WTC11 (cell line): Measurements from ENCODE around the gene C10orf71. TPM values are rescaled to one million over a fixed set of nuclear protein-coding genes. Genes with fewer than 3 reads are reported as not detected.

Experiments used
- ATAC-seq: fragments of 200-7000 bp; cut with Tn5 transposase; 2 replicates; pipeline ENCODE4 v1.10.0; 2021; ENCODE audit warnings: mild to moderate bottlenecking, moderate library complexity
- CTCF ChIA-PET: fragments of 300-600 bp; sonication (Branson Sonifier 250); formaldehyde crosslinking; loops from one replicate; lab custom pipeline; 2021; ENCODE audit warnings: antibody characterized with exemption; lab: Charles Lee
- POLR2A ChIA-PET: fragments of 350-600 bp; sonication (Branson Sonifier 250); formaldehyde crosslinking; loops from one replicate; lab custom pipeline; 2021; ENCODE audit warnings: antibody characterized with exemption; lab: Charles Lee
- DNase-seq: peaks from one replicate; pipeline ENCODE4 v3.0.0; 2021; ENCODE audit warnings: low spot score
- H3K27ac Mint-ChIP-seq: 2 replicates; pipeline ENCODE4 v1.8.0; 2021; ENCODE audit warnings: mixed read lengths
- H3K27me3 Mint-ChIP-seq: 2 replicates; pipeline ENCODE4 v1.8.0; 2021; ENCODE audit warnings: low read depth, mild to moderate bottlenecking, moderate library complexity, mixed read lengths
- H3K36me3 Mint-ChIP-seq: 2 replicates; pipeline ENCODE4 v1.8.0; 2021; ENCODE audit warnings: mixed read lengths
- H3K4me1 Mint-ChIP-seq: 2 replicates; pipeline ENCODE4 v1.8.0; 2022; ENCODE audit warnings: mixed read lengths
- H3K4me3 Mint-ChIP-seq: 2 replicates; pipeline ENCODE4 v1.8.0; 2021; ENCODE audit warnings: mild to moderate bottlenecking, moderate library complexity, mixed read lengths
- H3K9me3 Mint-ChIP-seq: 2 replicates; pipeline ENCODE4 v1.8.0; 2021; ENCODE audit warnings: mixed read lengths
- ATF1 ChIP-seq: sonication (generic); formaldehyde crosslinking; IDR thresholded peaks from 2 replicates; pipeline ENCODE4 v1.8.1; 2023; ENCODE audit warnings: mild to moderate bottlenecking, moderate library complexity, missing genetic modification reagents
- ATF3 ChIP-seq: sonication (generic); formaldehyde crosslinking; conservative IDR thresholded peaks from 2 replicates; pipeline ENCODE4 v1.8.1; 2022; ENCODE audit warnings: mild to moderate bottlenecking, missing genetic modification reagents
- CREB1 ChIP-seq: sonication (generic); formaldehyde crosslinking; IDR thresholded peaks from 2 replicates; pipeline ENCODE4 v1.8.0; 2023; ENCODE audit warnings: mild to moderate bottlenecking, missing genetic modification reagents
- CREM ChIP-seq: sonication (generic); formaldehyde crosslinking; IDR thresholded peaks from 2 replicates; pipeline ENCODE4 v1.8.1; 2022; ENCODE audit warnings: mild to moderate bottlenecking, missing genetic modification reagents, moderate library complexity
- E2F4 ChIP-seq: sonication (generic); formaldehyde crosslinking; IDR thresholded peaks from 2 replicates; pipeline ENCODE4 v1.8.1; 2022; ENCODE audit warnings: low read depth, mild to moderate bottlenecking, moderate library complexity, missing genetic modification reagents, borderline replicate concordance
- E2F5 ChIP-seq: sonication (generic); formaldehyde crosslinking; IDR thresholded peaks from 2 replicates; pipeline ENCODE4 v1.8.1; 2022; ENCODE audit warnings: mild to moderate bottlenecking, moderate library complexity, missing genetic modification reagents
- FOXP1 ChIP-seq: sonication (generic); formaldehyde crosslinking; IDR thresholded peaks from 2 replicates; pipeline ENCODE4 v1.8.0; 2022; ENCODE audit warnings: missing genetic modification reagents, mild to moderate bottlenecking, moderate library complexity, borderline replicate concordance
- HMGA2 ChIP-seq: fragments of 250-450 bp; sonication (Bioruptor Pico); IDR thresholded peaks from 2 replicates; pipeline ENCODE4 v1.4.0; 2021; ENCODE audit warnings: mild to moderate bottlenecking, moderate library complexity
- IRF1 ChIP-seq: sonication (generic); formaldehyde crosslinking; IDR thresholded peaks from 2 replicates; pipeline ENCODE4 v1.8.0; 2023; ENCODE audit warnings: missing genetic modification reagents
- JAZF1 ChIP-seq: fragments of 250-450 bp; sonication (Bioruptor Pico); IDR thresholded peaks from 2 replicates; pipeline ENCODE4 v1.9.0; 2021; ENCODE audit warnings: moderate library complexity, mild to moderate bottlenecking, inconsistent platforms
- JUN ChIP-seq: sonication (generic); formaldehyde crosslinking; IDR thresholded peaks from 2 replicates; pipeline ENCODE4 v1.8.0; 2023; ENCODE audit warnings: mild to moderate bottlenecking, missing genetic modification reagents
- NR2C2 ChIP-seq: sonication (generic); formaldehyde crosslinking; IDR thresholded peaks from 2 replicates; pipeline ENCODE4 v1.8.0; 2022; ENCODE audit warnings: mild to moderate bottlenecking, missing genetic modification reagents
- NR3C1 ChIP-seq: sonication (generic); formaldehyde crosslinking; conservative IDR thresholded peaks from 2 replicates; pipeline ENCODE4 v1.8.1; 2023; ENCODE audit warnings: low read depth, mild to moderate bottlenecking, missing genetic modification reagents
- OVOL2 ChIP-seq: fragments of 250-450 bp; sonication (Bioruptor Pico); IDR thresholded peaks from 2 replicates; pipeline ENCODE4 v1.9.0; 2021; ENCODE audit warnings: mild to moderate bottlenecking, borderline replicate concordance
- SMAD3 ChIP-seq: sonication (generic); formaldehyde crosslinking; IDR thresholded peaks from 2 replicates; pipeline ENCODE4 v1.8.0; 2022; ENCODE audit warnings: missing genetic modification reagents, mild to moderate bottlenecking, borderline replicate concordance
- SMAD4 ChIP-seq: sonication (generic); formaldehyde crosslinking; IDR thresholded peaks from 2 replicates; pipeline ENCODE4 v1.8.0; 2022; ENCODE audit warnings: mild to moderate bottlenecking, missing genetic modification reagents
- SP1 ChIP-seq: sonication (generic); formaldehyde crosslinking; conservative IDR thresholded peaks from 2 replicates; pipeline ENCODE4 v1.8.1; 2022; ENCODE audit warnings: missing genetic modification reagents
- TCF7 ChIP-seq: sonication (generic); formaldehyde crosslinking; IDR thresholded peaks from 2 replicates; pipeline ENCODE4 v1.8.0; 2022; ENCODE audit warnings: mild to moderate bottlenecking, low read depth, missing genetic modification reagents, moderate library complexity
- TEAD4 ChIP-seq: sonication (generic); formaldehyde crosslinking; IDR thresholded peaks from 2 replicates; pipeline ENCODE4 v1.8.0; 2022; ENCODE audit warnings: mild to moderate bottlenecking, missing genetic modification reagents
- TP53 ChIP-seq: sonication (generic); formaldehyde crosslinking; IDR thresholded peaks from 2 replicates; pipeline ENCODE4 v1.8.1; 2023; ENCODE audit warnings: mild to moderate bottlenecking, missing genetic modification reagents
- ZBTB21 ChIP-seq: sonication (generic); formaldehyde crosslinking; IDR thresholded peaks from 2 replicates; pipeline ENCODE4 v1.8.1; 2023; ENCODE audit warnings: mild to moderate bottlenecking, missing genetic modification reagents, borderline replicate concordance
- ZNF219 ChIP-seq: sonication (generic); formaldehyde crosslinking; IDR thresholded peaks from 2 replicates; pipeline ENCODE4 v1.8.0; 2023; ENCODE audit warnings: missing genetic modification reagents, mild to moderate bottlenecking, borderline replicate concordance
- ZNF263 ChIP-seq: sonication (generic); formaldehyde crosslinking; IDR thresholded peaks from 2 replicates; pipeline ENCODE4 v1.8.1; 2022; ENCODE audit warnings: low read depth, mild to moderate bottlenecking, moderate library complexity, missing genetic modification reagents
- ZNF416 ChIP-seq: fragments of 250-450 bp; sonication (Bioruptor Pico); IDR thresholded peaks from 2 replicates; pipeline ENCODE4 v1.9.0; 2021; ENCODE audit warnings: mild to moderate bottlenecking, inconsistent platforms
- ZNF423 ChIP-seq: fragments of 250-450 bp; sonication (Bioruptor Pico); IDR thresholded peaks from 2 replicates; pipeline ENCODE4 v2.1.2; 2022; ENCODE audit warnings: mild to moderate bottlenecking, moderate library complexity
- ZNF425 ChIP-seq: fragments of 250-450 bp; sonication (Bioruptor Pico); conservative IDR thresholded peaks from 2 replicates; pipeline ENCODE4 v1.9.0; 2021; ENCODE audit warnings: mild to moderate bottlenecking
- total RNA-seq: library from RNA; stranded (reverse); gene quantifications from 3 replicates; pipeline ENCODE4 v1.2.3, GENCODE V29; 2021

The C10orf71 gene
- total RNA-seq, 1 experiment from 2014 or later, result not detected

GRCh38 chr10:49354593-49354992 lies 55.6 kb downstream of the C10orf71 start:
- Mint-ChIP-seq H3K27me3 (peaks cover 2% of the 10 kb centered on the region; the same call in 1 of the 2 replicates), H3K9me3 (peaks cover 16% of the 10 kb centered on the region), H3K4me3 (no peak overlapping the region), H3K27ac (no peak overlapping the region), H3K4me1 (peaks cover 10% of the 10 kb centered on the region; the same call in 1 of the 2 replicates), H3K36me3 (no peaks in the 10 kb centered on the region)
- TF ChIP-seq ZNF425, result no peak
- no peak for TF ChIP-seq NR2C2 (CRISPR knock-in tag)
- no peak for TF ChIP-seq NR3C1
- TF ChIP-seq JUN, result no peak
- TF ChIP-seq HMGA2 (CRISPR knock-in tag), result no peak
- TF ChIP-seq E2F5 (CRISPR knock-in tag), result no peak
- no peak for TF ChIP-seq ZNF416 (CRISPR knock-in tag)
- no peak for TF ChIP-seq JAZF1 (CRISPR knock-in tag)
- TF ChIP-seq ATF3 (CRISPR knock-in tag), result no peak
- TF ChIP-seq IRF1 (CRISPR knock-in tag), result no peak
- TF ChIP-seq TCF7 (CRISPR knock-in tag), result no peak
- no peak for TF ChIP-seq CREM (CRISPR knock-in tag)
- TF ChIP-seq SMAD4 (CRISPR knock-in tag), result no peak
- TF ChIP-seq SMAD3 (CRISPR knock-in tag), result no peak
- TF ChIP-seq OVOL2, result no peak
- TF ChIP-seq ATF1 (CRISPR knock-in tag), result no peak
- TF ChIP-seq ZNF423 (CRISPR knock-in tag), result no peak
- ChIA-PET CTCF (interaction anchor here (1.6 to 1.9 kb wide), 2 partner anchors 30 to 54 kb away, joined by 6 read pairs; no protein-coding TSS in a partner anchor), POLR2A (no interaction called here)
- DNase-seq (no peak), ATAC-seq (no peak)

- DNase-seq, result no peak
- ChIA-PET CTCF (interaction anchor here (1.6 to 1.9 kb wide), 2 partner anchors 31 to 53 kb away, joined by 6 read pairs; no protein-coding TSS in a partner anchor), POLR2A (no interaction called here)
- H3K9me3 Mint-ChIP-seq, result peaks cover 13% of the 10 kb centered on the region
- peaks cover 16% of the 10 kb centered on the region for H3K4me1 Mint-ChIP-seq
- no peak overlapping the region for H3K4me3 Mint-ChIP-seq
- no peak for ATAC-seq
- no peak for TF ChIP-seq ZNF219 (CRISPR knock-in tag)
- no peak for TF ChIP-seq E2F4 (CRISPR knock-in tag)
- TF ChIP-seq FOXP1, result no peak
- TF ChIP-seq TP53 (CRISPR knock-in tag), result no peak
- TF ChIP-seq ZNF263 (CRISPR knock-in tag), result no peak
- no peak for TF ChIP-seq TEAD4 (CRISPR knock-in tag)
- TF ChIP-seq ZBTB21 (CRISPR knock-in tag), result no peak
- TF ChIP-seq SP1 (CRISPR knock-in tag), result no peak
- TF ChIP-seq CREB1 (CRISPR knock-in tag), result no peak
- H3K36me3 Mint-ChIP-seq, result no peaks in the 10 kb centered on the region
- no peak overlapping the region for H3K27ac Mint-ChIP-seq
- H3K27me3 Mint-ChIP-seq, result peaks cover 2% of the 10 kb centered on the region; the same call in 1 of the 2 replicates
These were observed 56.3 kb downstream of the C10orf71 start for GRCh38 chr10:49355221-49355620.
